UCSD-AML1 (cell line): Measurements from ENCODE around the gene SEL1L.
"Not testable (repeated sequence)": the region's sequence is repeated elsewhere in the genome, so short reads cannot be mapped to it uniquely, and the experiment has no call there.

Source experiments
- DNase-seq: peaks from one replicate; lab custom pipeline; 2025; ENCODE audit not compliant: unreplicated experiment; lab: John Stamatoyannopoulos, UW

Gene SEL1L

GRCh38 chr14:81449114-81449513, 84.5 kb downstream of the SEL1L start:
- DNase-seq = no peak

- DNase-seq = no peak
Measured at GRCh38 chr14:81447021-81447764, 86.5 kb downstream of the SEL1L start.

GRCh38 chr14:81446279-81447007, 87.2 kb downstream of the SEL1L start:
- DNase-seq = no peak

GRCh38 chr14:81441626-81442134, 92.0 kb downstream of the SEL1L start:
- DNase-seq = no peak

- no peak for DNase-seq
Measured at GRCh38 chr14:81440041-81440440, 93.6 kb downstream of the SEL1L start.

GRCh38 chr14:81437244-81437643, 96.4 kb downstream of the SEL1L start:
- no peak for DNase-seq

GRCh38 chr14:81436296-81437138, 97.1 kb downstream of the SEL1L start:
- DNase-seq = peak; percentile 86

GRCh38 chr14:81435391-81436295, 98.0 kb downstream of the SEL1L start:
- peak; percentile 56 for DNase-seq

- DNase-seq = no peak
Measured at GRCh38 chr14:81435048-81435390, 98.6 kb downstream of the SEL1L start.

- DNase-seq = no peak
Measured at GRCh38 chr14:81434230-81434629, 99.4 kb downstream of the SEL1L start.

- DNase-seq = no peak
Measured at GRCh38 chr14:81433378-81433777, 100.3 kb downstream of the SEL1L start.

GRCh38 chr14:81432219-81432661, 101.4 kb downstream of the SEL1L start:
- no peak for DNase-seq

- no peak for DNase-seq
Measured at GRCh38 chr14:81430235-81430634, 103.4 kb downstream of the SEL1L start.

GRCh38 chr14:81429749-81430148, 103.9 kb downstream of the SEL1L start:
- not testable (repeated sequence) for DNase-seq

- no peak for DNase-seq
Measured at GRCh38 chr14:81429028-81429427, 104.6 kb downstream of the SEL1L start.

GRCh38 chr14:81427348-81428058, 106.2 kb downstream of the SEL1L start:
- peak; percentile 85 for DNase-seq

- DNase-seq = peak; percentile 80
Measured at GRCh38 chr14:81423504-81423903, 110.1 kb downstream of the SEL1L start.
